Endodermal cell (in vitro differentiated cells): ENCODE results near the gene CNRIP1. TPM values are rescaled to one million over a fixed set of nuclear protein-coding genes. Genes with fewer than 3 reads are reported as not detected.

Source experiments
- DNase-seq: peaks from one replicate; pipeline ENCODE4 v3.0.0-alpha.2; 2017
- H3K27ac ChIP-seq: 2 replicates; pipeline ENCODE4 v1.5.1; 2013; ENCODE audit warnings: mild to moderate bottlenecking, low read depth, low read length, moderate library complexity
- H3K27me3 ChIP-seq: 2 replicates; pipeline ENCODE4 v1.6.1; 2013; ENCODE audit warnings: mild to moderate bottlenecking, low read length, moderate library complexity; ENCODE audit not compliant: insufficient read depth, control insufficient read depth, poor library complexity, severe bottlenecking
- H3K36me3 ChIP-seq: 2 replicates; pipeline ENCODE4 v1.7.0; 2013; ENCODE audit warnings: mild to moderate bottlenecking, low read length, moderate library complexity; ENCODE audit not compliant: control insufficient read depth, insufficient read depth
- H3K4me1 ChIP-seq: one replicate; pipeline ENCODE4 v1.7.0; 2013; ENCODE audit warnings: low read length; ENCODE audit not compliant: control insufficient read depth, insufficient read depth
- H3K4me3 ChIP-seq: 2 replicates; pipeline ENCODE4 v1.5.1; 2013; ENCODE audit warnings: mild to moderate bottlenecking, low read length, moderate library complexity
- H3K9ac ChIP-seq: 2 replicates; pipeline ENCODE4 v1.6.1; 2013; ENCODE audit warnings: mild to moderate bottlenecking, low read length, moderate library complexity; ENCODE audit not compliant: poor library complexity, severe bottlenecking; ENCODE audit errors: extremely low read depth
- H3K9me3 ChIP-seq: 2 replicates; pipeline ENCODE4 v1.6.1; 2013; ENCODE audit warnings: mild to moderate bottlenecking, low read length, moderate library complexity; ENCODE audit not compliant: control insufficient read depth
- H3K27ac Mint-ChIP-seq: 2 replicates; pipeline ENCODE4 v1.8.0; 2020; ENCODE audit warnings: mixed read lengths
- H3K27me3 Mint-ChIP-seq: 2 replicates; pipeline ENCODE4 v1.8.0; 2021; ENCODE audit warnings: mild to moderate bottlenecking, mixed read lengths; ENCODE audit not compliant: insufficient read depth
- H3K36me3 Mint-ChIP-seq: 2 replicates; pipeline ENCODE4 v1.8.0; 2020; ENCODE audit warnings: low read depth, mixed read lengths
- H3K4me1 Mint-ChIP-seq: 2 replicates; pipeline ENCODE4 v1.8.0; 2020; ENCODE audit warnings: mixed read lengths
- H3K4me3 Mint-ChIP-seq: 2 replicates; pipeline ENCODE4 v1.8.0; 2020; ENCODE audit warnings: mild to moderate bottlenecking, moderate library complexity, mixed read lengths
- H3K9me3 Mint-ChIP-seq: 2 replicates; pipeline ENCODE4 v1.8.0; 2020; ENCODE audit warnings: mild to moderate bottlenecking, mixed read lengths
- CTCF ChIP-seq: fragments of 200-600 bp; sonication (generic); conservative IDR thresholded peaks from 2 replicates; pipeline ENCODE4 v1.5.0; 2021; ENCODE audit warnings: antibody characterized with exemption, mild to moderate bottlenecking
- WGBS, 2 experiments: methylation state at CpG; one replicate each; pipeline versions ENCODE4 v1.1.5 to v1.1.7; 2013; ENCODE audit warnings: missing lambda C conversion rate in 2 of 2, mixed read lengths in 1 of 2; ENCODE audit not compliant: insufficient coverage in 1 of 2, insufficient read length in 1 of 2; 5-methylcytosine and 5-hydroxymethylcytosine counted together
- total RNA-seq, 2 donors: library from RNA; stranded (reverse); fragmentation: NEBNext Ultra II Directional in 1 of 2; extraction: Animal tissue kit (Norgen Biotek cat#: 25700) in 1 of 2; gene quantifications; 2 replicates in 1 of 2; 3 replicates in 1 of 2; pipeline ENCODE4 v1.2.1, GENCODE V29; 2021

CNRIP1 gene
- total RNA-seq, 2 donors from 2014 or later = 0.57 TPM; not detected in 1

- Histone ChIP-seq H3K9me3 (no peaks in the 10 kb centered on the region), H3K4me1 (no peaks in the 10 kb centered on the region), H3K27ac (no peak overlapping the region), H3K36me3 (no peaks in the 10 kb centered on the region), H3K9ac (no peak overlapping the region), H3K4me3 (no peak overlapping the region), H3K27me3 (no peaks in the 10 kb centered on the region)
- no peak overlapping the region for H3K27ac Mint-ChIP-seq
- H3K9me3 Mint-ChIP-seq = no peaks in the 10 kb centered on the region
- peaks cover 8% of the 10 kb centered on the region for H3K27me3 Mint-ChIP-seq
- no peaks in the 10 kb centered on the region for H3K4me1 Mint-ChIP-seq
- no peak overlapping the region for H3K4me3 Mint-ChIP-seq
- no peak for DNase-seq
- H3K36me3 Mint-ChIP-seq = no peaks in the 10 kb centered on the region
- 78% methylated on average over 3 of the region's 3 CpGs for WGBS, 2 experiments
- TF ChIP-seq CTCF = peak; percentile 19
Measured at GRCh38 chr2:68274022-68274421, 45.7 kb downstream of the CNRIP1 start.

GRCh38 chr2:68272246-68272994, 47.3 kb downstream of the CNRIP1 start:
- Mint-ChIP-seq H3K4me1 (no peaks in the 10 kb centered on the region), H3K36me3 (no peaks in the 10 kb centered on the region), H3K27ac (no peak overlapping the region), H3K9me3 (no peaks in the 10 kb centered on the region), H3K27me3 (peaks cover 8% of the 10 kb centered on the region), H3K4me3 (no peak overlapping the region)
- DNase-seq = no peak
- Histone ChIP-seq H3K36me3 (no peaks in the 10 kb centered on the region), H3K9ac (no peak overlapping the region), H3K9me3 (no peaks in the 10 kb centered on the region), H3K4me3 (no peak overlapping the region), H3K27me3 (no peaks in the 10 kb centered on the region), H3K27ac (no peak overlapping the region), H3K4me1 (no peaks in the 10 kb centered on the region)
- WGBS, 2 experiments = 55 to 73% methylated on average over 2 of the region's 2 CpGs
- TF ChIP-seq CTCF = no peak

GRCh38 chr2:68266655-68267054, 53.1 kb downstream of the CNRIP1 start:
- Mint-ChIP-seq H3K4me1 (no peaks in the 10 kb centered on the region), H3K36me3 (no peaks in the 10 kb centered on the region), H3K4me3 (no peak overlapping the region), H3K9me3 (no peaks in the 10 kb centered on the region), H3K27me3 (peaks cover 10% of the 10 kb centered on the region), H3K27ac (no peak overlapping the region)
- 100% methylated on average over 1 of the region's 1 CpG; no CpG with 5 or more reads in 1 of the 2 experiments for WGBS, 2 experiments
- no peaks in the 10 kb centered on the region for H3K9me3 ChIP-seq
- no peak for TF ChIP-seq CTCF
- H3K9ac ChIP-seq = no peak overlapping the region
- H3K36me3 ChIP-seq = no peaks in the 10 kb centered on the region
- H3K4me3 ChIP-seq = no peak overlapping the region
- no peaks in the 10 kb centered on the region for H3K4me1 ChIP-seq
- DNase-seq = no peak
- no peak overlapping the region for H3K27ac ChIP-seq
- H3K27me3 ChIP-seq = no peaks in the 10 kb centered on the region
